WTC11 (cell line): ENCODE data around the gene MERTK. TPM values are rescaled to one million over a fixed set of nuclear protein-coding genes. Genes with fewer than 3 reads are reported as not detected.

ENCODE experiments used
- ATAC-seq: fragments of 200-7000 bp; cut with Tn5 transposase; 2 replicates; pipeline ENCODE4 v1.10.0; 2021; ENCODE audit warnings: mild to moderate bottlenecking, moderate library complexity
- CTCF ChIA-PET: fragments of 300-600 bp; sonication (Branson Sonifier 250); formaldehyde crosslinking; loops from one replicate; lab custom pipeline; 2021; ENCODE audit warnings: antibody characterized with exemption; lab: Charles Lee
- POLR2A ChIA-PET: fragments of 350-600 bp; sonication (Branson Sonifier 250); formaldehyde crosslinking; loops from one replicate; lab custom pipeline; 2021; ENCODE audit warnings: antibody characterized with exemption; lab: Charles Lee
- DNase-seq: peaks from one replicate; pipeline ENCODE4 v3.0.0; 2021; ENCODE audit warnings: low spot score
- H3K27ac Mint-ChIP-seq: 2 replicates; pipeline ENCODE4 v1.8.0; 2021; ENCODE audit warnings: mixed read lengths
- H3K27me3 Mint-ChIP-seq: 2 replicates; pipeline ENCODE4 v1.8.0; 2021; ENCODE audit warnings: low read depth, mild to moderate bottlenecking, moderate library complexity, mixed read lengths
- H3K36me3 Mint-ChIP-seq: 2 replicates; pipeline ENCODE4 v1.8.0; 2021; ENCODE audit warnings: mixed read lengths
- H3K4me1 Mint-ChIP-seq: 2 replicates; pipeline ENCODE4 v1.8.0; 2022; ENCODE audit warnings: mixed read lengths
- H3K4me3 Mint-ChIP-seq: 2 replicates; pipeline ENCODE4 v1.8.0; 2021; ENCODE audit warnings: mild to moderate bottlenecking, moderate library complexity, mixed read lengths
- H3K9me3 Mint-ChIP-seq: 2 replicates; pipeline ENCODE4 v1.8.0; 2021; ENCODE audit warnings: mixed read lengths
- ELF4 ChIP-seq: sonication (generic); formaldehyde crosslinking; IDR thresholded peaks from 2 replicates; pipeline ENCODE4 v1.8.1; 2022; ENCODE audit warnings: low read depth, mild to moderate bottlenecking, moderate library complexity, missing genetic modification reagents
- EMX1 ChIP-seq: fragments of 250-450 bp; sonication (Bioruptor Pico); IDR thresholded peaks from 2 replicates; pipeline ENCODE4 v1.8.0; 2021; ENCODE audit warnings: mild to moderate bottlenecking
- ETV6 ChIP-seq: sonication (generic); formaldehyde crosslinking; IDR thresholded peaks from 2 replicates; pipeline ENCODE4 v1.8.1; 2022; ENCODE audit warnings: mild to moderate bottlenecking, missing genetic modification reagents
- JUN ChIP-seq: sonication (generic); formaldehyde crosslinking; IDR thresholded peaks from 2 replicates; pipeline ENCODE4 v1.8.0; 2023; ENCODE audit warnings: mild to moderate bottlenecking, missing genetic modification reagents
- NFATC4 ChIP-seq: fragments of 250-450 bp; sonication (Bioruptor Pico); IDR thresholded peaks from 2 replicates; pipeline ENCODE4 v1.9.0; 2021; ENCODE audit warnings: mild to moderate bottlenecking
- NR1H2 ChIP-seq: sonication (generic); formaldehyde crosslinking; IDR thresholded peaks from 2 replicates; pipeline ENCODE4 v1.9.0; 2021; ENCODE audit warnings: mild to moderate bottlenecking, moderate library complexity, missing genetic modification reagents
- NR3C1 ChIP-seq: sonication (generic); formaldehyde crosslinking; conservative IDR thresholded peaks from 2 replicates; pipeline ENCODE4 v1.8.1; 2023; ENCODE audit warnings: low read depth, mild to moderate bottlenecking, missing genetic modification reagents
- OVOL2 ChIP-seq: fragments of 250-450 bp; sonication (Bioruptor Pico); IDR thresholded peaks from 2 replicates; pipeline ENCODE4 v1.9.0; 2021; ENCODE audit warnings: mild to moderate bottlenecking, borderline replicate concordance
- SP1 ChIP-seq: sonication (generic); formaldehyde crosslinking; conservative IDR thresholded peaks from 2 replicates; pipeline ENCODE4 v1.8.1; 2022; ENCODE audit warnings: missing genetic modification reagents
- TP53 ChIP-seq: sonication (generic); formaldehyde crosslinking; IDR thresholded peaks from 2 replicates; pipeline ENCODE4 v1.8.1; 2023; ENCODE audit warnings: mild to moderate bottlenecking, missing genetic modification reagents
- ZNF232 ChIP-seq: sonication (generic); formaldehyde crosslinking; IDR thresholded peaks from 2 replicates; pipeline ENCODE4 v1.8.0; 2022; ENCODE audit warnings: mild to moderate bottlenecking, missing genetic modification reagents
- ZNF263 ChIP-seq: sonication (generic); formaldehyde crosslinking; IDR thresholded peaks from 2 replicates; pipeline ENCODE4 v1.8.1; 2022; ENCODE audit warnings: low read depth, mild to moderate bottlenecking, moderate library complexity, missing genetic modification reagents
- ZNF671 ChIP-seq: fragments of 250-450 bp; sonication (Bioruptor Pico); IDR thresholded peaks from 2 replicates; pipeline ENCODE4 v1.8.0; 2021; ENCODE audit warnings: mild to moderate bottlenecking
- total RNA-seq: library from RNA; stranded (reverse); gene quantifications from 3 replicates; pipeline ENCODE4 v1.2.3, GENCODE V29; 2021
- TF ChIP-seq, protein P1 (sequence below): fragments of 250-450 bp; sonication (Bioruptor Pico); IDR thresholded peaks from 2 replicates; pipeline ENCODE4 v1.9.0; 2021; ENCODE audit warnings: mild to moderate bottlenecking
- TF ChIP-seq, protein P2 (sequence below): sonication (generic); formaldehyde crosslinking; IDR thresholded peaks from 2 replicates; pipeline ENCODE4 v1.8.1; 2023; ENCODE audit warnings: mild to moderate bottlenecking, missing genetic modification reagents, moderate library complexity
- TF ChIP-seq, protein P3 (sequence below): sonication (generic); formaldehyde crosslinking; IDR thresholded peaks from 2 replicates; pipeline ENCODE4 v1.8.1; 2023; ENCODE audit warnings: mild to moderate bottlenecking, missing genetic modification reagents
- TF ChIP-seq, protein P4 (sequence below): sonication (generic); formaldehyde crosslinking; IDR thresholded peaks from 2 replicates; pipeline ENCODE4 v1.8.0; 2023; ENCODE audit warnings: missing genetic modification reagents, mild to moderate bottlenecking, borderline replicate concordance
- TF ChIP-seq, protein P5 (sequence below): sonication (generic); formaldehyde crosslinking; conservative IDR thresholded peaks from 2 replicates; pipeline ENCODE4 v1.8.1; 2022; ENCODE audit warnings: mild to moderate bottlenecking, missing genetic modification reagents
- TF ChIP-seq, protein P6 (sequence below): sonication (generic); formaldehyde crosslinking; IDR thresholded peaks from 2 replicates; pipeline ENCODE4 v1.8.1; 2022; ENCODE audit warnings: low read depth, missing genetic modification reagents, borderline replicate concordance

The MERTK gene
- total RNA-seq, 1 experiment from 2014 or later: 6.9 TPM

DNA sequence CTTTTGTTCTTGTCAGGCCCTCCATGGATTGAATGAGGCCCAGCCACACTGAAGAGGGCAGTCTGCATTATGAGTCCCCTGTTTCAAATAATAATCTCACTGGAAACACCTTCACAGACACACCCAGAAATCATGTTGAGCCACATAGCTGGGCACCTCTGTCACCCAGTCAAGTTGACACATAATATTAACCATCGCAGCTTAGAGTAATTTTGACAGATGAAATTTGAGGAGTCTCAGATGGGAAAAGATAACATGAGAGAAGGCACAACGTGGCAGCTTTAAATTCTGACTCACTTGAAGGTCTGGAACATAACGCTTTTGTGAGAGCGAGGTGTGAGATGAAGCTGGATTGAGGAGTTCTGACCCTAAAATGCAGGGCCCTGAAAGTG, 85.8 kb downstream of the MERTK start:
- no peak for ATAC-seq
- TF ChIP-seq NR1H2 (CRISPR knock-in tag) (no peak), SP1 (CRISPR knock-in tag) (no peak), OVOL2 (CRISPR knock-in tag) (no peak), ZNF232 (no peak), EMX1 (no peak), ELF4 (no peak), NFATC4 (CRISPR knock-in tag) (no peak), ZNF263 (CRISPR knock-in tag) (no peak), ZNF671 (no peak), TP53 (CRISPR knock-in tag) (no peak), JUN (no peak), ETV6 (CRISPR knock-in tag) (no peak), NR3C1 (no peak)
- TF ChIP-seq, protein P1, sequence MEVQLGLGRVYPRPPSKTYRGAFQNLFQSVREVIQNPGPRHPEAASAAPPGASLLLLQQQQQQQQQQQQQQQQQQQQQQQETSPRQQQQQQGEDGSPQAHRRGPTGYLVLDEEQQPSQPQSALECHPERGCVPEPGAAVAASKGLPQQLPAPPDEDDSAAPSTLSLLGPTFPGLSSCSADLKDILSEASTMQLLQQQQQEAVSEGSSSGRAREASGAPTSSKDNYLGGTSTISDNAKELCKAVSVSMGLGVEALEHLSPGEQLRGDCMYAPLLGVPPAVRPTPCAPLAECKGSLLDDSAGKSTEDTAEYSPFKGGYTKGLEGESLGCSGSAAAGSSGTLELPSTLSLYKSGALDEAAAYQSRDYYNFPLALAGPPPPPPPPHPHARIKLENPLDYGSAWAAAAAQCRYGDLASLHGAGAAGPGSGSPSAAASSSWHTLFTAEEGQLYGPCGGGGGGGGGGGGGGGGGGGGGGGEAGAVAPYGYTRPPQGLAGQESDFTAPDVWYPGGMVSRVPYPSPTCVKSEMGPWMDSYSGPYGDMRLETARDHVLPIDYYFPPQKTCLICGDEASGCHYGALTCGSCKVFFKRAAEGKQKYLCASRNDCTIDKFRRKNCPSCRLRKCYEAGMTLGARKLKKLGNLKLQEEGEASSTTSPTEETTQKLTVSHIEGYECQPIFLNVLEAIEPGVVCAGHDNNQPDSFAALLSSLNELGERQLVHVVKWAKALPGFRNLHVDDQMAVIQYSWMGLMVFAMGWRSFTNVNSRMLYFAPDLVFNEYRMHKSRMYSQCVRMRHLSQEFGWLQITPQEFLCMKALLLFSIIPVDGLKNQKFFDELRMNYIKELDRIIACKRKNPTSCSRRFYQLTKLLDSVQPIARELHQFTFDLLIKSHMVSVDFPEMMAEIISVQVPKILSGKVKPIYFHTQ (CRISPR knock-in tag): no peak
- TF ChIP-seq, protein P2, sequence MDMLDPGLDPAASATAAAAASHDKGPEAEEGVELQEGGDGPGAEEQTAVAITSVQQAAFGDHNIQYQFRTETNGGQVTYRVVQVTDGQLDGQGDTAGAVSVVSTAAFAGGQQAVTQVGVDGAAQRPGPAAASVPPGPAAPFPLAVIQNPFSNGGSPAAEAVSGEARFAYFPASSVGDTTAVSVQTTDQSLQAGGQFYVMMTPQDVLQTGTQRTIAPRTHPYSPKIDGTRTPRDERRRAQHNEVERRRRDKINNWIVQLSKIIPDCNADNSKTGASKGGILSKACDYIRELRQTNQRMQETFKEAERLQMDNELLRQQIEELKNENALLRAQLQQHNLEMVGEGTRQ (CRISPR knock-in tag): no peak
- TF ChIP-seq, protein P3, sequence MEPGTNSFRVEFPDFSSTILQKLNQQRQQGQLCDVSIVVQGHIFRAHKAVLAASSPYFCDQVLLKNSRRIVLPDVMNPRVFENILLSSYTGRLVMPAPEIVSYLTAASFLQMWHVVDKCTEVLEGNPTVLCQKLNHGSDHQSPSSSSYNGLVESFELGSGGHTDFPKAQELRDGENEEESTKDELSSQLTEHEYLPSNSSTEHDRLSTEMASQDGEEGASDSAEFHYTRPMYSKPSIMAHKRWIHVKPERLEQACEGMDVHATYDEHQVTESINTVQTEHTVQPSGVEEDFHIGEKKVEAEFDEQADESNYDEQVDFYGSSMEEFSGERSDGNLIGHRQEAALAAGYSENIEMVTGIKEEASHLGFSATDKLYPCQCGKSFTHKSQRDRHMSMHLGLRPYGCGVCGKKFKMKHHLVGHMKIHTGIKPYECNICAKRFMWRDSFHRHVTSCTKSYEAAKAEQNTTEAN: no peak
- TF ChIP-seq, protein P4, sequence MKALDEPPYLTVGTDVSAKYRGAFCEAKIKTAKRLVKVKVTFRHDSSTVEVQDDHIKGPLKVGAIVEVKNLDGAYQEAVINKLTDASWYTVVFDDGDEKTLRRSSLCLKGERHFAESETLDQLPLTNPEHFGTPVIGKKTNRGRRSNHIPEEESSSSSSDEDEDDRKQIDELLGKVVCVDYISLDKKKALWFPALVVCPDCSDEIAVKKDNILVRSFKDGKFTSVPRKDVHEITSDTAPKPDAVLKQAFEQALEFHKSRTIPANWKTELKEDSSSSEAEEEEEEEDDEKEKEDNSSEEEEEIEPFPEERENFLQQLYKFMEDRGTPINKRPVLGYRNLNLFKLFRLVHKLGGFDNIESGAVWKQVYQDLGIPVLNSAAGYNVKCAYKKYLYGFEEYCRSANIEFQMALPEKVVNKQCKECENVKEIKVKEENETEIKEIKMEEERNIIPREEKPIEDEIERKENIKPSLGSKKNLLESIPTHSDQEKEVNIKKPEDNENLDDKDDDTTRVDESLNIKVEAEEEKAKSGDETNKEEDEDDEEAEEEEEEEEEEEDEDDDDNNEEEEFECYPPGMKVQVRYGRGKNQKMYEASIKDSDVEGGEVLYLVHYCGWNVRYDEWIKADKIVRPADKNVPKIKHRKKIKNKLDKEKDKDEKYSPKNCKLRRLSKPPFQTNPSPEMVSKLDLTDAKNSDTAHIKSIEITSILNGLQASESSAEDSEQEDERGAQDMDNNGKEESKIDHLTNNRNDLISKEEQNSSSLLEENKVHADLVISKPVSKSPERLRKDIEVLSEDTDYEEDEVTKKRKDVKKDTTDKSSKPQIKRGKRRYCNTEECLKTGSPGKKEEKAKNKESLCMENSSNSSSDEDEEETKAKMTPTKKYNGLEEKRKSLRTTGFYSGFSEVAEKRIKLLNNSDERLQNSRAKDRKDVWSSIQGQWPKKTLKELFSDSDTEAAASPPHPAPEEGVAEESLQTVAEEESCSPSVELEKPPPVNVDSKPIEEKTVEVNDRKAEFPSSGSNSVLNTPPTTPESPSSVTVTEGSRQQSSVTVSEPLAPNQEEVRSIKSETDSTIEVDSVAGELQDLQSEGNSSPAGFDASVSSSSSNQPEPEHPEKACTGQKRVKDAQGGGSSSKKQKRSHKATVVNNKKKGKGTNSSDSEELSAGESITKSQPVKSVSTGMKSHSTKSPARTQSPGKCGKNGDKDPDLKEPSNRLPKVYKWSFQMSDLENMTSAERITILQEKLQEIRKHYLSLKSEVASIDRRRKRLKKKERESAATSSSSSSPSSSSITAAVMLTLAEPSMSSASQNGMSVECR (CRISPR knock-in tag): no peak
- TF ChIP-seq, protein P5, sequence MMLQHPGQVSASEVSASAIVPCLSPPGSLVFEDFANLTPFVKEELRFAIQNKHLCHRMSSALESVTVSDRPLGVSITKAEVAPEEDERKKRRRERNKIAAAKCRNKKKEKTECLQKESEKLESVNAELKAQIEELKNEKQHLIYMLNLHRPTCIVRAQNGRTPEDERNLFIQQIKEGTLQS (CRISPR knock-in tag): no peak
- TF ChIP-seq, protein P6, sequence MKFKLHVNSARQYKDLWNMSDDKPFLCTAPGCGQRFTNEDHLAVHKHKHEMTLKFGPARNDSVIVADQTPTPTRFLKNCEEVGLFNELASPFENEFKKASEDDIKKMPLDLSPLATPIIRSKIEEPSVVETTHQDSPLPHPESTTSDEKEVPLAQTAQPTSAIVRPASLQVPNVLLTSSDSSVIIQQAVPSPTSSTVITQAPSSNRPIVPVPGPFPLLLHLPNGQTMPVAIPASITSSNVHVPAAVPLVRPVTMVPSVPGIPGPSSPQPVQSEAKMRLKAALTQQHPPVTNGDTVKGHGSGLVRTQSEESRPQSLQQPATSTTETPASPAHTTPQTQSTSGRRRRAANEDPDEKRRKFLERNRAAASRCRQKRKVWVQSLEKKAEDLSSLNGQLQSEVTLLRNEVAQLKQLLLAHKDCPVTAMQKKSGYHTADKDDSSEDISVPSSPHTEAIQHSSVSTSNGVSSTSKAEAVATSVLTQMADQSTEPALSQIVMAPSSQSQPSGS (CRISPR knock-in tag): no peak
- TF ChIP-seq, all 79 proteins: peak for 0
- peaks cover 3% of the 10 kb centered on the region for H3K4me1 Mint-ChIP-seq
- H3K4me3 Mint-ChIP-seq: no peak overlapping the region
- no peaks in the 10 kb centered on the region for H3K27me3 Mint-ChIP-seq
- H3K36me3 Mint-ChIP-seq: peaks cover 6% of the 10 kb centered on the region
- no peak for DNase-seq
- ChIA-PET POLR2A (no interaction called here), CTCF (no interaction called here)
- no peak overlapping the region for H3K27ac Mint-ChIP-seq
- no peaks in the 10 kb centered on the region for H3K9me3 Mint-ChIP-seq
